Prostate gland (tissue), 2 donors: Measurements from ENCODE around the gene BRINP2.

Experiments
- POLR2AphosphoS5 ChIP-seq: sonication (generic); formaldehyde crosslinking; IDR thresholded peaks from one replicate; pipeline ENCODE4 v1.6.1; 2017; ENCODE audit warnings: antibody characterized with exemption
- TF ChIP-seq, protein P1 (sequence below), 4 experiments: fragments of 200-600 bp in 2 of 4; fragments of 450-650 bp in 2 of 4; sonication (generic) in 2 of 4; IDR thresholded peaks; 1 replicate in 3 of 4; 2 replicates in 1 of 4; pipeline ENCODE4 v1.5.1; 2016 to 2019; ENCODE audit warnings: antibody characterized with exemption in 4 of 4, mild to moderate bottlenecking in 2 of 4, moderate library complexity in 2 of 4

DNA sequence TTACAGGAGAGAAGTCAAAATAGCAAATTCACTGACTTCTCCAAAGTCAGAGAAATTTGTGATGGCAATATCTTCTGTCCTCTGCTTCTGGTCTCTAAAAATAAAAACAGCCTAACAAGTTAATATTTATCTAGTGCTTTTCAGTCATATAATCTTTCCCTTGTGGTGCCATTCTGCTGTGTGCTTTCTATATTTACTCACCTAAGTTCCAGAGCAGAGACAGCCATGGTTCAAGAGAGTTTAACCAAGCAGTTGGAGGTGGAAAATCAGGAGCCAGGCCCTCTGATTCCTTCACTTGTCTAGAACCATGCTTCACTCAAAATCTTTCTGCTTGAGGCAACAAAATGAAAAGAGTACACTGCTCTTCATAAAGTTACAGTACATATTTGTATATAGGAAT lies 39.3 kb downstream of the BRINP2 start:
- TF ChIP-seq, protein P1, sequence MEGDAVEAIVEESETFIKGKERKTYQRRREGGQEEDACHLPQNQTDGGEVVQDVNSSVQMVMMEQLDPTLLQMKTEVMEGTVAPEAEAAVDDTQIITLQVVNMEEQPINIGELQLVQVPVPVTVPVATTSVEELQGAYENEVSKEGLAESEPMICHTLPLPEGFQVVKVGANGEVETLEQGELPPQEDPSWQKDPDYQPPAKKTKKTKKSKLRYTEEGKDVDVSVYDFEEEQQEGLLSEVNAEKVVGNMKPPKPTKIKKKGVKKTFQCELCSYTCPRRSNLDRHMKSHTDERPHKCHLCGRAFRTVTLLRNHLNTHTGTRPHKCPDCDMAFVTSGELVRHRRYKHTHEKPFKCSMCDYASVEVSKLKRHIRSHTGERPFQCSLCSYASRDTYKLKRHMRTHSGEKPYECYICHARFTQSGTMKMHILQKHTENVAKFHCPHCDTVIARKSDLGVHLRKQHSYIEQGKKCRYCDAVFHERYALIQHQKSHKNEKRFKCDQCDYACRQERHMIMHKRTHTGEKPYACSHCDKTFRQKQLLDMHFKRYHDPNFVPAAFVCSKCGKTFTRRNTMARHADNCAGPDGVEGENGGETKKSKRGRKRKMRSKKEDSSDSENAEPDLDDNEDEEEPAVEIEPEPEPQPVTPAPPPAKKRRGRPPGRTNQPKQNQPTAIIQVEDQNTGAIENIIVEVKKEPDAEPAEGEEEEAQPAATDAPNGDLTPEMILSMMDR (IDR thresholded peaks at IDR 0.05): no peak
- TF ChIP-seq POLR2AphosphoS5: no peak
